ENCODE measurements around the gene IZUMO1. TPM values are rescaled to one million over a fixed set of nuclear protein-coding genes. Genes with fewer than 3 reads are reported as not detected.
A peak's percentile ranks its signal among the peaks of the same experiment; 100 is the strongest.

The IZUMO1 gene
- total and polyA plus RNA-seq, 2 of the 13 experiments (the other 11 are each of a cell fraction or from before 2014, with no cell fraction given), result 0.07 to 0.22 TPM

GRCh38 chr19:48757089-48757675 lies 10.5 kb upstream of the IZUMO1 start:
- no peak overlapping the region for H3K9ac ChIP-seq (ENCODE audit: insufficient read depth, low read depth, low read length)
- CTCF ChIA-PET (ENCODE audit: low intra/inter-chr PET ratio, low total read pairs), result no interaction called here
- no peak for FAIRE-seq
- H3K9me3 ChIP-seq (ENCODE audit: low read length), result no peaks in the 10 kb centered on the region
- WGBS (ENCODE audit: low lambda C conversion rate), result 72% methylated on average over 9 of the region's 12 CpGs
- H3K36me3 ChIP-seq (replicated peaks in 1 of 2; ENCODE audit: control insufficient read depth in 1 of 2, insufficient read depth in 2 of 2, low read length in 2 of 2), result no peaks in the 10 kb centered on the region
- no TSS peak for BruUV-seq (replicated peaks)
- peak overlapping the region; percentile 50 for H3K27ac ChIP-seq (ENCODE audit: extremely low read length, insufficient read depth, low read length)
- DNase-seq (ENCODE audit: low spot score), result no peak
- no peaks in the 10 kb centered on the region for H3K27me3 ChIP-seq (ENCODE audit: control insufficient read depth in 1 of 2, insufficient read depth in 2 of 2, low read length in 2 of 2)
- no peak overlapping the region for H2AFZ ChIP-seq (ENCODE audit: low read length)
- peak overlapping the region; percentile 41; the same call in 1 of the 2 replicates for H3K4me2 ChIP-seq (ENCODE audit: low read depth, low read length)
- POLR2A ChIA-PET, result interaction anchor here (0.9 to 3.8 kb wide), 4 partner anchors 9 to 17 kb away, joined by 3 to 30 read pairs (median 4); no protein-coding TSS in a partner anchor
- ATAC-seq, result no peak
- in situ Hi-C loops (cut with HindIII; ENCODE audit: extremely low pct_ligation_motif_present, low pct_unique_long_range_greater_than_20kb) (no loop called here), intact Hi-C loops (cut with micrococcal nuclease; ENCODE audit: unreplicated experiment) (no loop called here)
- TF ChIP-seq ZNF350 (CRISPR knock-in tag; IDR thresholded peaks at IDR 0.05; ENCODE audit: borderline replicate concordance, low read depth) (0 out of 2 replicates have a peak, but pooled peaks have one; percentile 14), DMTF1 (CRISPR knock-in tag; IDR thresholded peaks at IDR 0.05) (no peak), SNAPC2 (CRISPR knock-in tag; IDR thresholded peaks at IDR 0.05) (no peak)
- H3K79me2 ChIP-seq (ENCODE audit: insufficient read depth, low read length), result no peaks in the 10 kb centered on the region
- H3K4me1 ChIP-seq (ENCODE audit: insufficient read depth, low read length), result peaks cover 67% of the 10 kb centered on the region
- H4K20me1 ChIP-seq (ENCODE audit: insufficient read depth, low read length), result no peaks in the 10 kb centered on the region
- no peak overlapping the region for H3K4me3 ChIP-seq (replicated peaks in 1 of 3; ENCODE audit: insufficient read depth in 1 of 3, low read depth in 2 of 3, low read length in 3 of 3)

GRCh38 chr19:48756686-48757085 lies 10.0 kb upstream of the IZUMO1 start:
- CTCF ChIA-PET (ENCODE audit: low intra/inter-chr PET ratio, low total read pairs), result no interaction called here
- Histone ChIP-seq H3K79me2 (ENCODE audit: insufficient read depth, low read length) (no peaks in the 10 kb centered on the region), H3K27ac (ENCODE audit: extremely low read length, insufficient read depth, low read length) (no peak overlapping the region), H3K4me2 (ENCODE audit: low read depth, low read length) (no peak overlapping the region), H4K20me1 (ENCODE audit: insufficient read depth, low read length) (no peaks in the 10 kb centered on the region), H3K4me1 (ENCODE audit: insufficient read depth, low read length) (peaks cover 62% of the 10 kb centered on the region), H3K9me3 (ENCODE audit: low read length) (no peaks in the 10 kb centered on the region), H3K36me3 (replicated peaks in 1 of 2; ENCODE audit: control insufficient read depth in 1 of 2, insufficient read depth in 2 of 2, low read length in 2 of 2) (no peaks in the 10 kb centered on the region), H3K4me3 (replicated peaks in 1 of 3; ENCODE audit: insufficient read depth in 1 of 3, low read depth in 2 of 3, low read length in 3 of 3) (no peak overlapping the region), H2AFZ (ENCODE audit: low read length) (no peak overlapping the region), H3K27me3 (ENCODE audit: control insufficient read depth in 1 of 2, insufficient read depth in 2 of 2, low read length in 2 of 2) (no peaks in the 10 kb centered on the region), H3K9ac (ENCODE audit: insufficient read depth, low read depth, low read length) (no peak overlapping the region)
- 81% methylated on average over 9 of the region's 9 CpGs for WGBS (ENCODE audit: low lambda C conversion rate)
- no peak; the same call in 2 of the 3 replicates for ATAC-seq
- no TSS peak for BruUV-seq (replicated peaks)
- no peak for DNase-seq (ENCODE audit: low spot score)
- POLR2A ChIA-PET, result no interaction called here
- intact Hi-C loops (cut with micrococcal nuclease; ENCODE audit: unreplicated experiment) (no loop called here), in situ Hi-C loops (cut with HindIII; ENCODE audit: extremely low pct_ligation_motif_present, low pct_unique_long_range_greater_than_20kb) (no loop called here)
- FAIRE-seq, result no peak
- TF ChIP-seq TRAFD1 (CRISPR knock-in tag; IDR thresholded peaks at IDR 0.05; ENCODE audit: borderline replicate concordance) (no peak), ZMYM2 (CRISPR knock-in tag; IDR thresholded peaks at IDR 0.05) (no peak), ZNF382 (CRISPR knock-in tag; IDR thresholded peaks at IDR 0.05; ENCODE audit: borderline replicate concordance) (no peak), ZNF609 (CRISPR knock-in tag; IDR thresholded peaks at IDR 0.05; ENCODE audit: borderline replicate concordance) (no peak)

All from HepG2 (cell line).